NCI-H446 treated with DMSO at 0.1 percent for 48 hours (cell line): ENCODE measurements around the gene MOV10.

Source experiments
- DNase-seq: peaks from one replicate; lab custom pipeline; 2025; lab: John Stamatoyannopoulos, UW

Gene MOV10

GRCh38 chr1:112731451-112731850 lies 57.0 kb downstream of the MOV10 start:
- DNase-seq: no peak

GRCh38 chr1:112735752-112736151 lies 61.3 kb downstream of the MOV10 start:
- DNase-seq: no peak

- DNase-seq: no peak
These were observed 63.1 kb downstream of the MOV10 start for GRCh38 chr1:112737573-112737972.

GRCh38 chr1:112743174-112744008 lies 68.9 kb downstream of the MOV10 start:
- no peak for DNase-seq

- DNase-seq: no peak
These were observed 69.6 kb downstream of the MOV10 start for GRCh38 chr1:112744009-112744578.

- DNase-seq: no peak
These were observed 73.9 kb downstream of the MOV10 start for GRCh38 chr1:112748396-112748795.
